ENCODE results near the gene CARD10. TPM values are rescaled to one million over a fixed set of nuclear protein-coding genes. Genes with fewer than 3 reads are reported as not detected.

CARD10 gene
- total and polyA plus RNA-seq, 2 of the 13 experiments (the other 11 are each of a cell fraction or from before 2014, with no cell fraction given) = 35.2 to 55.8 TPM

DNA sequence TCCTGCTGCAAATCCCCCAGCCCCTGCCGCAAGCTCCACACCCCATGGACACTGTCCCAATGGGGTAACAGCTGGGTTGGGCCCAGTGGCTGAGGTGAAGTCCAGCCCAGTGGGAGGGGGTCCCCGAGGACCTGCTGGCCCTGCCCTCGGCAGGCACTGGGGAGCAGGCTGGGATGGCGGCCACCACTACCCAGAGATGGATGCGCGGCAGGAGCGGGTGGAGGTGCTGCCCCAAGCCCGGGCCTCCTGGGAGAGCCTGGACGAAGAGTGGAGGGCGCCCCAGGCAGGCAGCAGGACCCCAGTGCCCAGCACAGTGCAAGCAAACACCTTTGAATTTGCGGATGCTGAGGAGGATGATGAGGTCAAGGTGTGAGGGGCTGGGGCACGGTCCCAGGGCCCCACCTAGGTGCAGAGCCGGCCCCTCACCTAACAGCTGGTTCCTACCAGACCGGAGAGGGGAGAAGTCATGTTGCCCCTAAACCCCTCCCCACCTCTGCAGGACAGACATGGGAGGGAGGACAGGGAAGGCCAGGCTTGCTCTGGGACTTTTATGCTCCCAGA is 49.3 kb upstream of the CARD10 start (continued):
- TF ChIP-seq, protein P1, sequence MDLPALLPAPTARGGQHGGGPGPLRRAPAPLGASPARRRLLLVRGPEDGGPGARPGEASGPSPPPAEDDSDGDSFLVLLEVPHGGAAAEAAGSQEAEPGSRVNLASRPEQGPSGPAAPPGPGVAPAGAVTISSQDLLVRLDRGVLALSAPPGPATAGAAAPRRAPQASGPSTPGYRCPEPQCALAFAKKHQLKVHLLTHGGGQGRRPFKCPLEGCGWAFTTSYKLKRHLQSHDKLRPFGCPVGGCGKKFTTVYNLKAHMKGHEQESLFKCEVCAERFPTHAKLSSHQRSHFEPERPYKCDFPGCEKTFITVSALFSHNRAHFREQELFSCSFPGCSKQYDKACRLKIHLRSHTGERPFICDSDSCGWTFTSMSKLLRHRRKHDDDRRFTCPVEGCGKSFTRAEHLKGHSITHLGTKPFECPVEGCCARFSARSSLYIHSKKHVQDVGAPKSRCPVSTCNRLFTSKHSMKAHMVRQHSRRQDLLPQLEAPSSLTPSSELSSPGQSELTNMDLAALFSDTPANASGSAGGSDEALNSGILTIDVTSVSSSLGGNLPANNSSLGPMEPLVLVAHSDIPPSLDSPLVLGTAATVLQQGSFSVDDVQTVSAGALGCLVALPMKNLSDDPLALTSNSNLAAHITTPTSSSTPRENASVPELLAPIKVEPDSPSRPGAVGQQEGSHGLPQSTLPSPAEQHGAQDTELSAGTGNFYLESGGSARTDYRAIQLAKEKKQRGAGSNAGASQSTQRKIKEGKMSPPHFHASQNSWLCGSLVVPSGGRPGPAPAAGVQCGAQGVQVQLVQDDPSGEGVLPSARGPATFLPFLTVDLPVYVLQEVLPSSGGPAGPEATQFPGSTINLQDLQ (CRISPR knock-in tag; IDR thresholded peaks at IDR 0.05) = no peak
- no peak for TF ChIP-seq TOPORS (CRISPR knock-in tag; IDR thresholded peaks at IDR 0.05)
- TF ChIP-seq ZNF709 (CRISPR knock-in tag; IDR thresholded peaks at IDR 0.05) = 0 out of 2 replicates have a peak, but pooled peaks have one; percentile 57
- peak; percentile 33; the same call in 1 of the 2 replicates for TF ChIP-seq HES4 (CRISPR knock-in tag; IDR thresholded peaks at IDR 0.05; ENCODE audit: borderline replicate concordance)
- TF ChIP-seq SMARCC2 (IDR thresholded peaks at IDR 0.05) = no peak
- no peak for TF ChIP-seq PITX1 (CRISPR knock-in tag; IDR thresholded peaks at IDR 0.05)
- TF ChIP-seq HIVEP1 (CRISPR knock-in tag; IDR thresholded peaks at IDR 0.05) = no peak
- TF ChIP-seq, protein P2, sequence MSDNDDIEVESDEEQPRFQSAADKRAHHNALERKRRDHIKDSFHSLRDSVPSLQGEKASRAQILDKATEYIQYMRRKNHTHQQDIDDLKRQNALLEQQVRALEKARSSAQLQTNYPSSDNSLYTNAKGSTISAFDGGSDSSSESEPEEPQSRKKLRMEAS (IDR thresholded peaks at IDR 0.05) = no peak
- no peak for TF ChIP-seq JARID2 (CRISPR knock-in tag; IDR thresholded peaks at IDR 0.05; ENCODE audit: insufficient replicate concordance)
- peak; percentile 98 for TF ChIP-seq AGO2 (optimal IDR thresholded peaks at IDR 0.05; ENCODE audit: low read depth, low read length)
- no peak for TF ChIP-seq MBD4 (IDR thresholded peaks at IDR 0.05; ENCODE audit: borderline replicate concordance, low read length)
- TF ChIP-seq ZNF777 (CRISPR knock-in tag; IDR thresholded peaks at IDR 0.05) = no peak
- TF ChIP-seq ZNF367 (CRISPR knock-in tag; IDR thresholded peaks at IDR 0.05; ENCODE audit: borderline replicate concordance) = no peak
- TF ChIP-seq TBL1XR1 (IDR thresholded peaks at IDR 0.05; ENCODE audit: borderline replicate concordance, low read length, partially characterized antibody) = no peak
- no peak for TF ChIP-seq PCBP2 (optimal IDR thresholded peaks at IDR 0.05; ENCODE audit: low read depth, low read length, poor library complexity, severe bottlenecking)
- no peak for TF ChIP-seq ZFP41 (CRISPR knock-in tag; IDR thresholded peaks at IDR 0.05; ENCODE audit: borderline replicate concordance)
- 0 out of 2 replicates have a peak, but pooled peaks have one; percentile 45 for TF ChIP-seq ARNT2 (CRISPR knock-in tag; IDR thresholded peaks at IDR 0.05; ENCODE audit: low read depth)
- TF ChIP-seq MYC (CRISPR knock-in tag; IDR thresholded peaks at IDR 0.05; ENCODE audit: borderline replicate concordance) = no peak
- TF ChIP-seq, protein P3, sequence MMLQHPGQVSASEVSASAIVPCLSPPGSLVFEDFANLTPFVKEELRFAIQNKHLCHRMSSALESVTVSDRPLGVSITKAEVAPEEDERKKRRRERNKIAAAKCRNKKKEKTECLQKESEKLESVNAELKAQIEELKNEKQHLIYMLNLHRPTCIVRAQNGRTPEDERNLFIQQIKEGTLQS (CRISPR knock-in tag; IDR thresholded peaks at IDR 0.05) = no peak
- no peak for TF ChIP-seq SIN3B (IDR thresholded peaks at IDR 0.05; ENCODE audit: low read length)
- TF ChIP-seq, protein P4, sequence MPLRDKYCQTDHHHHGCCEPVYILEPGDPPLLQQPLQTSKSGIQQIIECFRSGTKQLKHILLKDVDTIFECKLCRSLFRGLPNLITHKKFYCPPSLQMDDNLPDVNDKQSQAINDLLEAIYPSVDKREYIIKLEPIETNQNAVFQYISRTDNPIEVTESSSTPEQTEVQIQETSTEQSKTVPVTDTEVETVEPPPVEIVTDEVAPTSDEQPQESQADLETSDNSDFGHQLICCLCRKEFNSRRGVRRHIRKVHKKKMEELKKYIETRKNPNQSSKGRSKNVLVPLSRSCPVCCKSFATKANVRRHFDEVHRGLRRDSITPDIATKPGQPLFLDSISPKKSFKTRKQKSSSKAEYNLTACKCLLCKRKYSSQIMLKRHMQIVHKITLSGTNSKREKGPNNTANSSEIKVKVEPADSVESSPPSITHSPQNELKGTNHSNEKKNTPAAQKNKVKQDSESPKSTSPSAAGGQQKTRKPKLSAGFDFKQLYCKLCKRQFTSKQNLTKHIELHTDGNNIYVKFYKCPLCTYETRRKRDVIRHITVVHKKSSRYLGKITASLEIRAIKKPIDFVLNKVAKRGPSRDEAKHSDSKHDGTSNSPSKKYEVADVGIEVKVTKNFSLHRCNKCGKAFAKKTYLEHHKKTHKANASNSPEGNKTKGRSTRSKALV (CRISPR knock-in tag; IDR thresholded peaks at IDR 0.05) = no peak
- no peak for TF ChIP-seq NFE2L2 (IDR thresholded peaks at IDR 0.05; ENCODE audit: low read length)
- TF ChIP-seq HMG20A (CRISPR knock-in tag; IDR thresholded peaks at IDR 0.05; ENCODE audit: borderline replicate concordance) = no peak
- no peak for TF ChIP-seq MAFF (IDR thresholded peaks at IDR 0.05; ENCODE audit: low read depth, low read length)
- no peak for TF ChIP-seq ZNF263 (CRISPR knock-in tag; IDR thresholded peaks at IDR 0.05)
- 0 out of 2 replicates have a peak, but pooled peaks have one; percentile 5 for TF ChIP-seq MTA1 (CRISPR knock-in tag; IDR thresholded peaks at IDR 0.05; ENCODE audit: borderline replicate concordance)
- no peak for TF ChIP-seq YY1 (IDR thresholded peaks at IDR 0.05; ENCODE audit: insufficient read depth, insufficient replicate concordance, low read depth, low read length)
- TF ChIP-seq ZNF121 (CRISPR knock-in tag; IDR thresholded peaks at IDR 0.05) = no peak

All from HepG2 (cell line).